Stimulated activated memory B cell treated with anti-CD40 and anti-IgM and Interleukin-4, amounts not matched to agents 10 μg/mL and 1 μg/mL and 100 μg/mL, for 72 hours (primary cell): Measurements from ENCODE around the gene PRKAG1.
A peak's percentile ranks its signal among the peaks of the same experiment; 100 is the strongest.

Experiments used
- ATAC-seq: fragments of 150-1000 bp; cut with Tn5 transposase; 2 replicates; pipeline ENCODE4 v1.10.0; 2021
- H3K27ac Mint-ChIP-seq: one replicate; pipeline ENCODE4 v1.8.0; 2022; ENCODE audit warnings: mild to moderate bottlenecking, mixed read lengths
- H3K27me3 Mint-ChIP-seq: one replicate; pipeline ENCODE4 v1.8.0; 2022; ENCODE audit warnings: mixed read lengths
- H3K36me3 Mint-ChIP-seq: one replicate; pipeline ENCODE4 v1.8.0; 2022; ENCODE audit warnings: mixed read lengths
- H3K4me1 Mint-ChIP-seq: one replicate; pipeline ENCODE4 v1.8.0; 2022; ENCODE audit warnings: mixed read lengths
- H3K4me3 Mint-ChIP-seq: one replicate; pipeline ENCODE4 v1.8.0; 2022; ENCODE audit warnings: mild to moderate bottlenecking, moderate library complexity, mixed read lengths
- H3K9me3 Mint-ChIP-seq: one replicate; pipeline ENCODE4 v1.8.0; 2022; ENCODE audit warnings: mixed read lengths

PRKAG1 gene

GRCh38 chr12:49014547-49014946 lies 4.0 kb downstream of the PRKAG1 start:
- H3K27me3 Mint-ChIP-seq: no peaks in the 10 kb centered on the region
- H3K4me1 Mint-ChIP-seq: peaks cover 36% of the 10 kb centered on the region
- peaks cover 40% of the 10 kb centered on the region for H3K36me3 Mint-ChIP-seq
- H3K4me3 Mint-ChIP-seq: no peak overlapping the region
- H3K9me3 Mint-ChIP-seq: no peaks in the 10 kb centered on the region
- no peak overlapping the region for H3K27ac Mint-ChIP-seq
- ATAC-seq: no peak

- H3K9me3 Mint-ChIP-seq: no peaks in the 10 kb centered on the region
- H3K4me3 Mint-ChIP-seq: no peak overlapping the region
- ATAC-seq: no peak
- peaks cover 29% of the 10 kb centered on the region for H3K4me1 Mint-ChIP-seq
- peaks cover 51% of the 10 kb centered on the region for H3K36me3 Mint-ChIP-seq
- no peaks in the 10 kb centered on the region for H3K27me3 Mint-ChIP-seq
- H3K27ac Mint-ChIP-seq: no peak overlapping the region
Measured at GRCh38 chr12:49013428-49013827, 5.1 kb downstream of the PRKAG1 start.

GRCh38 chr12:49012739-49013138 lies 5.8 kb downstream of the PRKAG1 start:
- Mint-ChIP-seq H3K27ac (no peak overlapping the region), H3K4me1 (peaks cover 30% of the 10 kb centered on the region), H3K36me3 (peaks cover 58% of the 10 kb centered on the region), H3K27me3 (no peaks in the 10 kb centered on the region), H3K4me3 (no peak overlapping the region), H3K9me3 (no peaks in the 10 kb centered on the region)
- no peak for ATAC-seq

GRCh38 chr12:49010092-49010668 lies 8.4 kb downstream of the PRKAG1 start:
- H3K27ac Mint-ChIP-seq: no peak overlapping the region
- H3K36me3 Mint-ChIP-seq: peaks cover 54% of the 10 kb centered on the region
- no peaks in the 10 kb centered on the region for H3K27me3 Mint-ChIP-seq
- peaks cover 7% of the 10 kb centered on the region for H3K4me1 Mint-ChIP-seq
- ATAC-seq: no peak
- H3K9me3 Mint-ChIP-seq: no peaks in the 10 kb centered on the region
- H3K4me3 Mint-ChIP-seq: no peak overlapping the region

GRCh38 chr12:49008943-49009342 lies 9.6 kb downstream of the PRKAG1 start:
- H3K27me3 Mint-ChIP-seq: no peaks in the 10 kb centered on the region
- peaks cover 67% of the 10 kb centered on the region for H3K36me3 Mint-ChIP-seq
- H3K27ac Mint-ChIP-seq: no peak overlapping the region

GRCh38 chr12:49000346-49000745 lies 18.2 kb downstream of the PRKAG1 start:
- no peak overlapping the region for H3K27ac Mint-ChIP-seq
- H3K4me3 Mint-ChIP-seq: no peak overlapping the region
- peaks cover 27% of the 10 kb centered on the region for H3K27me3 Mint-ChIP-seq
- H3K36me3 Mint-ChIP-seq: peaks cover 46% of the 10 kb centered on the region
- H3K4me1 Mint-ChIP-seq: peaks cover 51% of the 10 kb centered on the region
- no peak for ATAC-seq
- no peaks in the 10 kb centered on the region for H3K9me3 Mint-ChIP-seq

More at GRCh38 chr12:49008943-49009342, 9.6 kb downstream of the PRKAG1 start:
- no peak for ATAC-seq
- Mint-ChIP-seq H3K9me3 (no peaks in the 10 kb centered on the region), H3K4me1 (peaks cover 7% of the 10 kb centered on the region), H3K4me3 (no peak overlapping the region)

GRCh38 chr12:48999371-49000131 lies 19.0 kb downstream of the PRKAG1 start, which contains the start of gene DDN:
DDN (minus strand) TSS chr12:48999375; CDS start chr12:48999287, 88 bp downstream.
- peaks cover 56% of the 10 kb centered on the region for H3K4me1 Mint-ChIP-seq
- peak within 1 kb of the TSS; percentile 81 for H3K4me3 Mint-ChIP-seq
- peak within 1 kb of the TSS; percentile 48 for H3K27ac Mint-ChIP-seq
- H3K27me3 Mint-ChIP-seq: peaks cover 35% of the 10 kb centered on the region
- H3K9me3 Mint-ChIP-seq: no peaks in the 10 kb centered on the region
- H3K36me3 Mint-ChIP-seq: peaks cover 38% of the 10 kb centered on the region
- peak; percentile 61 for ATAC-seq

- peaks cover 56% of the 10 kb centered on the region for H3K4me1 Mint-ChIP-seq
- H3K27me3 Mint-ChIP-seq: peaks cover 44% of the 10 kb centered on the region
- no peak overlapping the region for H3K27ac Mint-ChIP-seq
- ATAC-seq: peak; percentile 37
- no peaks in the 10 kb centered on the region for H3K9me3 Mint-ChIP-seq
- H3K36me3 Mint-ChIP-seq: peaks cover 30% of the 10 kb centered on the region
- peak overlapping the region; percentile 75 for H3K4me3 Mint-ChIP-seq
Measured at GRCh38 chr12:48998497-48999353, 19.9 kb downstream of the PRKAG1 start.

- Mint-ChIP-seq H3K4me1 (peaks cover 56% of the 10 kb centered on the region), H3K4me3 (peak overlapping the region; percentile 75), H3K27ac (no peak overlapping the region), H3K9me3 (no peaks in the 10 kb centered on the region), H3K36me3 (peaks cover 22% of the 10 kb centered on the region), H3K27me3 (peaks cover 50% of the 10 kb centered on the region)
- ATAC-seq: peak; percentile 75
Measured at GRCh38 chr12:48997719-48998496, 20.7 kb downstream of the PRKAG1 start.

GRCh38 chr12:48996794-48997718 lies 21.5 kb downstream of the PRKAG1 start:
- no peaks in the 10 kb centered on the region for H3K9me3 Mint-ChIP-seq
- ATAC-seq: peak; percentile 67
- H3K4me3 Mint-ChIP-seq: peak overlapping the region; percentile 74
- H3K27me3 Mint-ChIP-seq: peaks cover 50% of the 10 kb centered on the region
- no peak overlapping the region for H3K27ac Mint-ChIP-seq
- H3K4me1 Mint-ChIP-seq: peaks cover 56% of the 10 kb centered on the region
- peaks cover 14% of the 10 kb centered on the region for H3K36me3 Mint-ChIP-seq

GRCh38 chr12:48995086-48995879 lies 23.3 kb downstream of the PRKAG1 start:
- H3K27me3 Mint-ChIP-seq: peaks cover 50% of the 10 kb centered on the region
- H3K36me3 Mint-ChIP-seq: no peaks in the 10 kb centered on the region
- peak overlapping the region; percentile 45 for H3K4me3 Mint-ChIP-seq
- H3K9me3 Mint-ChIP-seq: no peaks in the 10 kb centered on the region
- ATAC-seq: no peak
- no peak overlapping the region for H3K27ac Mint-ChIP-seq
- H3K4me1 Mint-ChIP-seq: peaks cover 53% of the 10 kb centered on the region

- H3K27me3 Mint-ChIP-seq: peaks cover 50% of the 10 kb centered on the region
- H3K9me3 Mint-ChIP-seq: no peaks in the 10 kb centered on the region
- no peak for ATAC-seq
- no peaks in the 10 kb centered on the region for H3K36me3 Mint-ChIP-seq
- H3K27ac Mint-ChIP-seq: no peak overlapping the region
- peaks cover 45% of the 10 kb centered on the region for H3K4me1 Mint-ChIP-seq
- H3K4me3 Mint-ChIP-seq: no peak overlapping the region
Measured at GRCh38 chr12:48994224-48995085, 24.1 kb downstream of the PRKAG1 start.
